Measurements from ENCODE around the gene MAP2K6. TPM values are rescaled to one million over a fixed set of nuclear protein-coding genes. Genes with fewer than 3 reads are reported as not detected.

MAP2K6 gene
- polyA plus RNA-seq, 1 of the 3 experiments (the other 2 are of a cell fraction) = 6.7 TPM

GRCh38 chr17:69555056-69555455 lies 140.6 kb downstream of the MAP2K6 start (continued):
- no peak for TF ChIP-seq YY1 (IDR thresholded peaks at IDR 0.05; ENCODE audit: low read depth)
- no peak for TF ChIP-seq CTCF (IDR thresholded peaks at IDR 0.05)

- H4K20me1 ChIP-seq (ENCODE audit: insufficient read depth) = no peaks in the 10 kb centered on the region
- peaks cover 2 to 3% of the 10 kb centered on the region in 2 experiments for H3K36me3 ChIP-seq (replicated peaks in 1 of 2; ENCODE audit: control insufficient read depth in 1 of 2, insufficient read depth in 2 of 2, low read length in 1 of 2)
- H3F3A ChIP-seq (replicated peaks; ENCODE audit: insufficient read depth) = peaks cover 12% of the 10 kb centered on the region
- POLR2A ChIA-PET = no interaction called here
- WGBS (ENCODE audit: low lambda C conversion rate) = 51% methylated on average over 3 of the region's 3 CpGs
- H3K27ac ChIP-seq (ENCODE audit: low read depth in 2 of 2, low read length in 1 of 2) = no peak overlapping the region
- H3K4me2 ChIP-seq = no peak overlapping the region
- no peaks in the 10 kb centered on the region for H3K9me3 ChIP-seq
- no peaks in the 10 kb centered on the region for H3K27me3 ChIP-seq (ENCODE audit: insufficient read depth)
- no peak overlapping the region for H2AFZ ChIP-seq (ENCODE audit: low read depth)
- no peaks in the 10 kb centered on the region for H3K9me2 ChIP-seq
- H3K79me2 ChIP-seq (ENCODE audit: insufficient read depth) = no peaks in the 10 kb centered on the region
- no peak overlapping the region for H3K4me3 ChIP-seq (ENCODE audit: low read depth in 2 of 2, low read length in 1 of 2)
- CTCF ChIA-PET = interaction anchor here (0.8 to 3.2 kb wide), 5 partner anchors 11 to 611 kb away, joined by 3 to 16 read pairs (median 3); partner anchors contain the start of gene KCNJ2
- DNase-seq = no peak
- no peak overlapping the region for H3K9ac ChIP-seq
- TF ChIP-seq, protein P1, sequence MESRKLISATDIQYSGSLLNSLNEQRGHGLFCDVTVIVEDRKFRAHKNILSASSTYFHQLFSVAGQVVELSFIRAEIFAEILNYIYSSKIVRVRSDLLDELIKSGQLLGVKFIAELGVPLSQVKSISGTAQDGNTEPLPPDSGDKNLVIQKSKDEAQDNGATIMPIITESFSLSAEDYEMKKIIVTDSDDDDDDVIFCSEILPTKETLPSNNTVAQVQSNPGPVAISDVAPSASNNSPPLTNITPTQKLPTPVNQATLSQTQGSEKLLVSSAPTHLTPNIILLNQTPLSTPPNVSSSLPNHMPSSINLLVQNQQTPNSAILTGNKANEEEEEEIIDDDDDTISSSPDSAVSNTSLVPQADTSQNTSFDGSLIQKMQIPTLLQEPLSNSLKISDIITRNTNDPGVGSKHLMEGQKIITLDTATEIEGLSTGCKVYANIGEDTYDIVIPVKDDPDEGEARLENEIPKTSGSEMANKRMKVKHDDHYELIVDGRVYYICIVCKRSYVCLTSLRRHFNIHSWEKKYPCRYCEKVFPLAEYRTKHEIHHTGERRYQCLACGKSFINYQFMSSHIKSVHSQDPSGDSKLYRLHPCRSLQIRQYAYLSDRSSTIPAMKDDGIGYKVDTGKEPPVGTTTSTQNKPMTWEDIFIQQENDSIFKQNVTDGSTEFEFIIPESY (IDR thresholded peaks at IDR 0.05; ENCODE audit: borderline replicate concordance, low read depth) = no peak
- TF ChIP-seq RCOR1 (IDR thresholded peaks at IDR 0.05; ENCODE audit: low read length) (no peak), IRF3 (IDR thresholded peaks at IDR 0.05; ENCODE audit: low read depth, low read length) (no peak), CTCF (IDR thresholded peaks at IDR 0.05) (no peak), RXRA (IDR thresholded peaks at IDR 0.05; ENCODE audit: borderline replicate concordance, low read depth) (no peak), NFIC (IDR thresholded peaks at IDR 0.05; ENCODE audit: borderline replicate concordance) (no peak), FOXM1 (IDR thresholded peaks at IDR 0.05; ENCODE audit: low read depth) (no peak), FOXJ3 (CRISPR knock-in tag; IDR thresholded peaks at IDR 0.05) (no peak), EP300 (IDR thresholded peaks at IDR 0.05; ENCODE audit: borderline replicate concordance in 1 of 2, low read depth in 1 of 2, low read length in 1 of 2) (no peak), EZH2phosphoT487 (IDR thresholded peaks at IDR 0.05; ENCODE audit: borderline replicate concordance, low read depth) (no peak), TCF12 (IDR thresholded peaks at IDR 0.05) (no peak), RAD21 (IDR thresholded peaks at IDR 0.05; ENCODE audit: low read length) (no peak), TEAD4 (IDR thresholded peaks at IDR 0.05; ENCODE audit: borderline replicate concordance, insufficient read depth) (no peak), JUND (IDR thresholded peaks at IDR 0.05) (no peak), YY1 (IDR thresholded peaks at IDR 0.05; ENCODE audit: low read depth) (no peak)
- peaks cover 5 to 6% of the 10 kb centered on the region in 2 experiments; a peak in 2 of 4 replicates for H3K4me1 ChIP-seq (ENCODE audit: control insufficient read depth in 1 of 2, insufficient read depth in 2 of 2, low read depth in 1 of 2, low read length in 1 of 2)
Observed at GRCh38 chr17:69557339-69557738, 142.8 kb downstream of the MAP2K6 start.
